ENCODE data around the gene LRRC25.
"Not testable (repeated sequence)": the region's sequence is repeated elsewhere in the genome, so short reads cannot be mapped to it uniquely, and the experiment has no call there.

Gene LRRC25

DNA sequence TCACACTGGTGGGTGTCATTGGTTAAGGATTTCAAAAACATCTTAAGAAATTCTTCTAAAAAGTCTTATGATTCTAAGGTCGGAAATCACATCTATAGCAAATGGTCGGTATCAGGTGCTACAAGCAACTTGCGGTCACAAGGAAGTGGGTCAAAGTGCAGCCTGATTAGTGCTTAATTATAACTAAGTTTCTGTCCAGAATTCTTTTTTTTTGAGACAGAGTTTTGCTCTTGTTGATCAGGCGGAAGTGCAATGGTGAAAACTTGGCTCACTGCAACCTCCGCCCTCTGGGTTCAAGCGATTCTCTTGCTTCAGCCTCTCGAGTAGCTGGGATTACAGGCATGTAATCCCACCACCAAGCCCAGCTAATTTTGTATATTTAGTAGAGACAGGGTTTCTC is 12.6 kb downstream of the LRRC25 start (continued):
- TF ChIP-seq, protein P1, sequence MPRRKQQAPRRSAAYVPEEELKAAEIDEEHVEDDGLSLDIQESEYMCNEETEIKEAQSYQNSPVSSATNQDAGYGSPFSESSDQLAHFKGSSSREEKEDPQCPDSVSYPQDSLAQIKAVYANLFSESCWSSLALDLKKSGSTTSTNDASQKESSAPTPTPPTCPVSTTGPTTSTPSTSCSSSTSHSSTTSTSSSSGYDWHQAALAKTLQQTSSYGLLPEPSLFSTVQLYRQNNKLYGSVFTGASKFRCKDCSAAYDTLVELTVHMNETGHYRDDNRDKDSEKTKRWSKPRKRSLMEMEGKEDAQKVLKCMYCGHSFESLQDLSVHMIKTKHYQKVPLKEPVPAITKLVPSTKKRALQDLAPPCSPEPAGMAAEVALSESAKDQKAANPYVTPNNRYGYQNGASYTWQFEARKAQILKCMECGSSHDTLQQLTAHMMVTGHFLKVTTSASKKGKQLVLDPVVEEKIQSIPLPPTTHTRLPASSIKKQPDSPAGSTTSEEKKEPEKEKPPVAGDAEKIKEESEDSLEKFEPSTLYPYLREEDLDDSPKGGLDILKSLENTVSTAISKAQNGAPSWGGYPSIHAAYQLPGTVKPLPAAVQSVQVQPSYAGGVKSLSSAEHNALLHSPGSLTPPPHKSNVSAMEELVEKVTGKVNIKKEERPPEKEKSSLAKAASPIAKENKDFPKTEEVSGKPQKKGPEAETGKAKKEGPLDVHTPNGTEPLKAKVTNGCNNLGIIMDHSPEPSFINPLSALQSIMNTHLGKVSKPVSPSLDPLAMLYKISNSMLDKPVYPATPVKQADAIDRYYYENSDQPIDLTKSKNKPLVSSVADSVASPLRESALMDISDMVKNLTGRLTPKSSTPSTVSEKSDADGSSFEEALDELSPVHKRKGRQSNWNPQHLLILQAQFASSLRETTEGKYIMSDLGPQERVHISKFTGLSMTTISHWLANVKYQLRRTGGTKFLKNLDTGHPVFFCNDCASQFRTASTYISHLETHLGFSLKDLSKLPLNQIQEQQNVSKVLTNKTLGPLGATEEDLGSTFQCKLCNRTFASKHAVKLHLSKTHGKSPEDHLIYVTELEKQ (tag by site-specific recombination; IDR thresholded peaks at IDR 0.05; ENCODE audit: borderline replicate concordance): no peak
- TF ChIP-seq ZNF341 (tag by site-specific recombination; IDR thresholded peaks at IDR 0.05; ENCODE audit: low read depth): no peak
- TF ChIP-seq ZNF707 (tag by site-specific recombination; IDR thresholded peaks at IDR 0.05): no peak
- TF ChIP-seq ZNF155 (tag by site-specific recombination; IDR thresholded peaks at IDR 0.05): no peak
- TF ChIP-seq ZFP41 (tag by site-specific recombination; IDR thresholded peaks at IDR 0.05; ENCODE audit: borderline replicate concordance): no peak
- no peak for TF ChIP-seq KLF9 (tag by site-specific recombination; IDR thresholded peaks at IDR 0.05; ENCODE audit: low read depth)
- no peak for TF ChIP-seq ZNF266 (tag by site-specific recombination; IDR thresholded peaks at IDR 0.05; ENCODE audit: low read depth)

DNA sequence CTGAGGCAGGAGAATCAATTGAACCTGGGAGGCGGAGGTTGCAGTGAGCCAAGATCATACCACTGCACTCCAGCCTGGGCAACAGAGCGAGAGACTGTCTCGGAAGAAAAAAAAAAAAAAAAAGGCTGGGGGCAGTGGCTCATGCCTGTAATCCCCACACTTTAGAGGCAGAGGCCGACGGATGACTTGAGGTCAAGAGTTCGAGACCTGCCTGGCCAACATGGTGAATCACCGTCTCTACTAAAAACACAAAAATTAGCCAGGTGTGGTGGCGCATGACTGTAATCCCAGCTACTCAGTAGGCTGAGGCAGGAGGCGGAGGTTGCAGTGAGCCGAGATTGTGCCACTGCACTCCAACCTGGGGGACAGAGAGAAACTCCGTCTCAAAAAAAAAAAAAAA is 13.8 kb downstream of the LRRC25 start:
- not testable (repeated sequence) for H3K4me1 ChIP-seq (ENCODE audit: control insufficient read depth, insufficient read depth, low read length); H3K27ac ChIP-seq (ENCODE audit: extremely low read depth, low read depth, low read length); H3K36me3 ChIP-seq (ENCODE audit: control insufficient read depth in 2 of 2, insufficient read depth in 1 of 2, low read length in 2 of 2); H3K9me3 ChIP-seq (ENCODE audit: control insufficient read depth, insufficient read depth, low read depth, low read length); H3K4me3 ChIP-seq (ENCODE audit: low read depth, low read length)
- POLR2A ChIA-PET: interaction anchor here (0.9 kb wide), 1 partner anchor 102 kb away, joined by 3 read pairs; no protein-coding TSS in a partner anchor
- CTCF ChIA-PET: interaction anchor here (0.6 to 0.7 kb wide), 2 partner anchors 28 to 79 kb away, joined by 3 to 4 read pairs; no protein-coding TSS in a partner anchor

DNA sequence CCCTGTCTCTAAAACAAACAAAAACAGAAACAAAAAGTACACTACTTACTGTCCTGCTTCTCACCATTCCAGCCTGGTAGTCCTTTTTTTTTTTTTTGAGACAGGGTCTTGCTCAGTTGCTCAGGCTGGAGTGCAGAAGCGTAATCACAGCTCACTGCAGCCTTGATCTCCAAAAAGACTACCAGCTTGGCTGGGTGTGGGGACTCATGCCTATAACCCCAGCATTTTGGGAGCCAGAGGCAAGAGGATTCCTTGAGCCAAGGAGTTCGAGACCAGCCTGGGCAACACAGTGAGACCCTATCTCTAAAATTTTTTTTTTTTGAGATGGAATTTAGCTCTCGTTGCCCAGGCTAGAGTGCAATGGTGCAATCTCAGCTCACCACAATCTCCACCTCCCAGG is 16.6 kb downstream of the LRRC25 start:
- no peaks in the 10 kb centered on the region for H3K4me1 ChIP-seq (ENCODE audit: control insufficient read depth, insufficient read depth, low read length)
- no peak overlapping the region for H3K4me3 ChIP-seq (ENCODE audit: low read depth, low read length)
- no peak for TF ChIP-seq SP3 (tag by site-specific recombination; IDR thresholded peaks at IDR 0.05)
- peak; percentile 98 for TF ChIP-seq ZNF121 (tag by site-specific recombination; IDR thresholded peaks at IDR 0.05)
- no peak overlapping the region for H3K27ac ChIP-seq (ENCODE audit: extremely low read depth, low read depth, low read length)
- CTCF ChIA-PET: interaction anchor here (0.6 to 1.7 kb wide), 7 partner anchors 8 to 108 kb away, joined by 3 to 6 read pairs (median 4); no protein-coding TSS in a partner anchor
- POLR2A ChIA-PET: interaction anchor here (0.7 to 1.3 kb wide), 7 partner anchors 7 to 99 kb away, joined by 3 to 10 read pairs (median 4); partner anchors contain the start of genes JUND and SSBP4
- no peaks in the 10 kb centered on the region for H3K36me3 ChIP-seq (ENCODE audit: control insufficient read depth in 2 of 2, insufficient read depth in 1 of 2, low read length in 2 of 2)
- no peaks in the 10 kb centered on the region for H3K9me3 ChIP-seq (ENCODE audit: control insufficient read depth, insufficient read depth, low read depth, low read length)

DNA sequence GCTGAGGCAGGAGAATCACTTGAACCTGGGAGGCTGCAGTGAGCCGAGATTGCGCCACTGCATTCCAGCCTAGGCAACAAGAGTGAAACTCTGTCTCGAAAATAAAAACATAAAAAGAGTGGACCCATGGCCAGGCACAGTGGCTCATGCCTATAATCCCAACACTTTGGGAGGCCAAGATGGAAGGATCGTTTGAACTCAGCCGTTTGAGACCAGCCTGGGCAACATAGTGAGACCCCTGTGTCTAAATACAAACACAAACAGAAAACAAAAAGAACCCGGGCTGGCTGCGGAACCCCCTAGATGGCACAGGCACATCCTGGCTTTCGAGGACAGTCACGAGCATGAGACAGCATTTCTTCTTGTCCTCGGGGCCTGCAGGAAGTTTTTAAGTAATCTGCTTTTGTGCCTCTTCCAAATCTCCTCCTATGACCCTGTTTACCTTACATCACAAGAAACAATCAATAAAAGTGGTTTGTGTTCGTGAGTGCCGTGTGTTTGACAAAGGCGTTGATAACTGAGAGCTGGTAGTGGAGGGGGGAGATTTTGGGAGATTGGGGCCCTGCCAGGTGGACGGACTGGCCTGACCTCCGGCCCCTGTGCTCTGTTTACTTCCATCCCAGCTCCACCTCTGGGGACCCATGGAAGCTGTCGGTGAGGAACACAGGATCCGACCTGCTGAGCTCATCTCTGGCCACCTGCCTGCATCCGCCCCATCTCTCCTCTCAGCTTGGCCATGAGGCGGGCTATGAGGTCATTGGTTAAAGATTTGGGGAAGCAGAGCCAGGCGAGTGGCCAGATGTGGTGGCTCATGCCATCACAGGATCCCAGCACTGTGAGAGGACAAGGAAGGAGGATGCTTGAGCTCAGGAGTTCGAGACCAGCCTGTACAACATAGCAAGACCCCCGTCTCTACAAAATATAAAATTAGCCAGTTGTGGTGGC is 17.3 kb downstream of the LRRC25 start:
- Histone ChIP-seq H3K9me3 (ENCODE audit: control insufficient read depth, insufficient read depth, low read depth, low read length) (no peaks in the 10 kb centered on the region), H3K4me1 (ENCODE audit: control insufficient read depth, insufficient read depth, low read length) (no peaks in the 10 kb centered on the region), H3K36me3 (ENCODE audit: control insufficient read depth in 2 of 2, insufficient read depth in 1 of 2, low read length in 2 of 2) (no peaks in the 10 kb centered on the region), H3K27ac (ENCODE audit: extremely low read depth, low read depth, low read length) (no peak overlapping the region; the same call in 1 of the 2 replicates), H3K4me3 (ENCODE audit: low read depth, low read length) (no peak overlapping the region)
- ChIA-PET CTCF (interaction anchor here (0.6 to 1.7 kb wide), 11 partner anchors 9 to 338 kb away, joined by 3 to 6 read pairs (median 3); no protein-coding TSS in a partner anchor), POLR2A (interaction anchor here (0.5 to 1.3 kb wide), 8 partner anchors 8 to 99 kb away, joined by 3 to 10 read pairs (median 4); partner anchors contain the start of genes JUND and SSBP4)
- TF ChIP-seq ZBTB1 (tag by site-specific recombination; IDR thresholded peaks at IDR 0.05) (no peak), ZNF121 (tag by site-specific recombination; IDR thresholded peaks at IDR 0.05) (peak; percentile 89), ZNF707 (tag by site-specific recombination; IDR thresholded peaks at IDR 0.05) (no peak), SP7 (tag by site-specific recombination; IDR thresholded peaks at IDR 0.05) (peak; percentile 91), OVOL3 (tag by site-specific recombination; IDR thresholded peaks at IDR 0.05) (no peak), ZNF791 (tag by site-specific recombination; IDR thresholded peaks at IDR 0.05) (no peak), ZNF140 (tag by site-specific recombination; IDR thresholded peaks at IDR 0.05) (no peak), KLF16 (tag by site-specific recombination; IDR thresholded peaks at IDR 0.05) (peak; percentile 13; the same call in 1 of the 2 replicates), ZNF843 (tag by site-specific recombination; IDR thresholded peaks at IDR 0.05) (peak; percentile 37; the same call in 1 of the 2 replicates), HOXA7 (CRISPR knock-in tag; IDR thresholded peaks at IDR 0.05; ENCODE audit: borderline replicate concordance) (no peak)
- TF ChIP-seq, protein P2, sequence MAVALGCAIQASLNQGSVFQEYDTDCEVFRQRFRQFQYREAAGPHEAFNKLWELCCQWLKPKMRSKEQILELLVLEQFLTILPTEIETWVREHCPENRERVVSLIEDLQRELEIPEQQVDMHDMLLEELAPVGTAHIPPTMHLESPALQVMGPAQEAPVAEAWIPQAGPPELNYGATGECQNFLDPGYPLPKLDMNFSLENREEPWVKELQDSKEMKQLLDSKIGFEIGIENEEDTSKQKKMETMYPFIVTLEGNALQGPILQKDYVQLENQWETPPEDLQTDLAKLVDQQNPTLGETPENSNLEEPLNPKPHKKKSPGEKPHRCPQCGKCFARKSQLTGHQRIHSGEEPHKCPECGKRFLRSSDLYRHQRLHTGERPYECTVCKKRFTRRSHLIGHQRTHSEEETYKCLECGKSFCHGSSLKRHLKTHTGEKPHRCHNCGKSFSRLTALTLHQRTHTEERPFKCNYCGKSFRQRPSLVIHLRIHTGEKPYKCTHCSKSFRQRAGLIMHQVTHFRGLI (tag by site-specific recombination; IDR thresholded peaks at IDR 0.05): no peak
- TF ChIP-seq, protein P3, sequence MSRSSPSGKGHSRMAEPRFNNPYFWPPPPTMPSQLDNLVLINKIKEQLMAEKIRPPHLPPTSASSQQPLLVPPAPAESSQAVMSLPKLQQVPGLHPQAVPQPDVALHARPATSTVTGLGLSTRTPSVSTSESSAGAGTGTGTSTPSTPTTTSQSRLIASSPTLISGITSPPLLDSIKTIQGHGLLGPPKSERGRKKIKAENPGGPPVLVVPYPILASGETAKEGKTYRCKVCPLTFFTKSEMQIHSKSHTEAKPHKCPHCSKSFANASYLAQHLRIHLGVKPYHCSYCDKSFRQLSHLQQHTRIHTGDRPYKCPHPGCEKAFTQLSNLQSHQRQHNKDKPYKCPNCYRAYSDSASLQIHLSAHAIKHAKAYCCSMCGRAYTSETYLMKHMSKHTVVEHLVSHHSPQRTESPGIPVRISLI (tag by site-specific recombination; IDR thresholded peaks at IDR 0.05): no peak
- TF ChIP-seq, protein P4, sequence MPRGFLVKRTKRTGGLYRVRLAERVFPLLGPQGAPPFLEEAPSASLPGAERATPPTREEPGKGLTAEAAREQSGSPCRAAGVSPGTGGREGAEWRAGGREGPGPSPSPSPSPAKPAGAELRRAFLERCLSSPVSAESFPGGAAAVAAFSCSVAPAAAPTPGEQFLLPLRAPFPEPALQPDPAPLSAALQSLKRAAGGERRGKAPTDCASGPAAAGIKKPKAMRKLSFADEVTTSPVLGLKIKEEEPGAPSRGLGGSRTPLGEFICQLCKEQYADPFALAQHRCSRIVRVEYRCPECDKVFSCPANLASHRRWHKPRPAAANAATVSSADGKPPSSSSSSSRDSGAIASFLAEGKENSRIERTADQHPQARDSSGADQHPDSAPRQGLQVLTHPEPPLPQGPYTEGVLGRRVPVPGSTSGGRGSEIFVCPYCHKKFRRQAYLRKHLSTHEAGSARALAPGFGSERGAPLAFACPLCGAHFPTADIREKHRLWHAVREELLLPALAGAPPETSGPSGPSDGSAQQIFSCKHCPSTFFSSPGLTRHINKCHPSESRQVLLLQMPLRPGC (tag by site-specific recombination; IDR thresholded peaks at IDR 0.05): peak; percentile 80

Data from HEK293 (cell line).